HL-60/S4 treated with phorbol 12-myristate 13-acetate at 8.2 ng/mL for 4 days and 3 days (cell line): Measurements from ENCODE around the gene OARD1.

Experiments
- in situ Hi-C: fragments of 300-500 bp; cut with MboI; formaldehyde crosslinking; loops from 2 replicates; pipeline ENCODE4 v1.15.0; 2022; ENCODE audit warnings: low sequenced_read_pairs

OARD1 gene

GRCh38 chr6:41075651-41076626 lies 3.8 kb upstream of the OARD1 start:
- in situ Hi-C loops = loop anchor here (25.0 kb wide), 1 partner anchor 111 kb away; no protein-coding TSS in a partner anchor

GRCh38 chr6:41074692-41075436 lies 2.7 kb upstream of the OARD1 start:
- in situ Hi-C loops = loop anchor here (25.0 kb wide), 1 partner anchor 112 kb away; no protein-coding TSS in a partner anchor

DNA sequence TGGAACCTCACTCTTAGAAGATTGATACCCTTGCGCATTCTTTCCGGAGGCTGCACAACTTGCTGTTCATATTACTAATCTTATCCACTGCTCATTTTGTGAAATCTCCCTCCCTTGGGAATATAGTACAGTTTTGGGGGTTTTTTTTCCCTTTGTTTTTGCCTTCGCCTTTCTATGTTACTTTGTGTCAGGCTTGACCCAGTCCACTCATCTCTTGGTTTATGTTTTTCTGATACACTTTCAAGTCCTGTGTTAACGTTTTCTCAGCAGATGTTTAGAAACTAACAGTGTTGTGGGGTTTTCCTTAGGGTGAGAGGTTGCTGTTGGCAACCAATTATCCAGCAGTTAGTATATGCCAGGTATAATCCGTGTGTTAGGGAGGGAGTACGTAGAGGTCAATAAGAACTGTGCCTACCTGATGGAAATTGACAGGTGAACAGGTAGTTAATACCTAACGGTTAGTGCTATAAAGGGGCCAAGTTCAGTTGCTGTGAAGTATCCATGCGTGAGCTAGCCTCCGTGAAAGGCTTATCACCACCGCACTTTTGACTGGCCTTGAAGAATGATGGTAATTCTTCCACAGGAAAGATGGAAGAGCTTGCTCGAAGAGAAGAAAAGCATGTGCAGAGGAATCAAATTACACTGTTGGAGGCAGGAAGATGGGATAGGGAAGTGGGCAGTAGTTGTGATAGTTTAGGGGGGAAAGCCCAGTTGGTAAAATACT lies 2.0 kb upstream of the OARD1 start:
- in situ Hi-C loops = no loop called here

DNA sequence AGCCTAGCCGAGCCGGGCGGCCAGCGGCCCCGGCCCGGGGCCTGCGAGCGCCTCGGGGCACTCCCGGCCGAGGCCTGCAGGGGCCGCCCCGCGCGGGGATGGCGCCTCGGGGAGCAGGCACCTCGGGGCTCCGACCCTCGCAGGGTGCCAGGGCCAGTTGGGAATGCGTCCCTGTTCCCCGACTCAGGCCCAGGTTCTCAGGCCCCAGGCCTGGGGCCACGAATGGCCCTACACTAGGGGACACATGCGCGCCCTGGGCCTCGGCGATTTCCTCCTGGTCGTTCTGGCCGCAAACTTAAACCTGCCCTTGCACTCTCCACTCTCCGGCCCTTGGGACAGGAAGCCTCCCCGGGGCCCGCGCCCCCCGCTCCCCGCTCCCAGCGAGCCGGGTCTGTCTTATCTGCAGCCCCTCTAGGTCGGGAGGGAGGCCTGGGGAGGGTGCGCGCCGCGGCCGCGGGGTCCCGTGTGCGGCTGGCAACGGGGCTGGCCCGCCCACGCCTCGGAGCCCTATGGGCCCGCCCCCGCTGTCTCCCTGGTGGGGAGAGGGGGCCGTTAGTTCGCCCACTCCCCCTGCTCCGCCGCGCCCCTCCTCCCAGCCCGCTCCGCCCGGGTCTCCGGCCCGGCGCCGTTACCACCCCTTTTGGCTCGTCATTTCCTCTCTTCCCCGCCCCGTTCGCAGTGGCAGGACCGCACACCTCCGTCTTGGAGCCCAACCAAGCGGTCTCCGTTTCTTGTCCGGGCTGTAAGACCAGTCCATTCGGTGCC lies 1.2 kb upstream of the OARD1 start:
- in situ Hi-C loops = no loop called here

DNA sequence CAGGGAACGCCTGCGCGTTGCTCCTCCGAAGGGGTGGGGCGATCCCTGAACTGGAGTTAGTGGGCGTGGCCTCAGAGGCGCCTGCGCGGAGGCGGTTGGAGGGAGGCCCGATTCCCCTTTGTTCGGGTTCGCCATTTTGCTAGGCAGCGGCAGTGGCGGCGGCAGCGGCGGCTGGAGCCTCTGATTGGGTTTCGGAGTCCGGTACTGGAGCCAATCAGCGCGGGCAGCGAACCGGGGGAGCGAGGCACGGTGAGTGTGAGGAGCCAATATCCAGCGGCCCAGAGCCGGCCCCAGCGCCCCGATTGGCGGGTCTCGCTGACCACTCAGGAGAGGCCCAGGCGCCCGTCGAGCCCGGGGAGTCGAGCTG lies 663 bp upstream of the OARD1 start, which contains the start of gene NFYA:
Gene NFYA (plus strand): TSS at position 139 of the 367 bp plus-strand sequence. CDS start 6,116 bp downstream, outside the sequence.
- in situ Hi-C loops = no loop called here

DNA sequence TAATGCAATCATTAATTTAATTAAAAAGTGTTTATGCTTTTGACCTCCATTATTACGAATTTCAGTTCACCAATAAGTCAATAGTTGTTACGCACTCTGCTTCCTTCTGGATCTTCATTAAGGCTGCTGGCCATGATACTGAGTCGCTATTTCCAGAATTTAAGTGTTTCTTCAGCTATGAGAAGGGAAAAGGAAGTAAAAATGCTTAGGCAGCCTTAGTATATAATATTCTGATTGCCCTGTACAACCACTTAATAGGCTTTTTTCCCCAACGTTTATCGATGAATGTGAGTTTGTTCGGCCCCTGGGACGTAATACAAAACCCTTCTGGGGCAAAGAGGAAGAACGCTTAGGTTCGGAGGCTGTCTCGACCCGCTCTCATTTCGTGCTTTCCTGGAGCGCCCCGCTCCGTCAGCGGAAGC lies 644 bp downstream of the OARD1 start:
- in situ Hi-C loops = no loop called here

GRCh38 chr6:41066867-41067304 lies 5.3 kb downstream of the OARD1 start:
- in situ Hi-C loops = no loop called here

DNA sequence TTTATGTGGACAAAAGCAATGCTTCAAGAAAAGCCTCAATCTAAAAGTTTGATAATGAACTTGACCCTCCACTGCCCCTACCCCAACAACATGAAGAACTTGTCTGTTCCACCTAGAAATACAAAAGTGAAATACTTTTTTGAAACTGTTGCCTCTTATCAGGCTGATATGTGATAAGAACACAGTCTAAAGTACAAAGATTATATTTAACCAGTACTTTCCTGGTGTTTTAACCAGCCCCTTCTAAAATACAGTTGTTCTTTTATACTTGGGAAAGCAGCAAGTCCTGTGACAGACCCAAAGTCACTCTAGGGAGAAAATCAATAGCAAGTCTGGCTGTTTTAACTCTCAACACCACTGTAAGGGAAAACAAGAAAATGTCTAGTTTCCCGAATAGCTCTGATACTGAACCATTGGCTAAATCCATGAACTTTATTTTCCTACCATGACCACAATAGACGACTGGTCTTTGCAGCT lies 6.6 kb downstream of the OARD1 start:
- in situ Hi-C loops = no loop called here

DNA sequence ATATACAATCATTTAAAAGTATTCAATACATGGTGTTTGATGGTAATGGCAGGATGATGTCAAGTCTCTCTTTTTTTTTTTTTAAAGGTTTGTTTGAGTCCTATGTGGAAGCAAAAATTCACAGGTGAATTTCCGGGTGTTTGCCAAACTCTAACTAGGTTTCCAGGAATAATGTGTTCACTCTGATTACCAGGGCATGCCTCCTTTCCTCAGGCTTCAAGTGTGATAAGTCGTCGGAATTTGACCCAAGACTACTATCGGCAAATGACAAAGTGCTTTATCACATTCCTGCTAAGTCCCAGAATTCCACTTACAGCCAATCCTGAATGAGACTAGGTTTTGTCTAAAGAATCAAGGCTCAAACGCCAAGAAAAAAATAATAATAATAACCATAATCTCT lies 7.3 kb downstream of the OARD1 start:
- in situ Hi-C loops = no loop called here

GRCh38 chr6:41063884-41064285 lies 8.3 kb downstream of the OARD1 start:
- in situ Hi-C loops = no loop called here

DNA sequence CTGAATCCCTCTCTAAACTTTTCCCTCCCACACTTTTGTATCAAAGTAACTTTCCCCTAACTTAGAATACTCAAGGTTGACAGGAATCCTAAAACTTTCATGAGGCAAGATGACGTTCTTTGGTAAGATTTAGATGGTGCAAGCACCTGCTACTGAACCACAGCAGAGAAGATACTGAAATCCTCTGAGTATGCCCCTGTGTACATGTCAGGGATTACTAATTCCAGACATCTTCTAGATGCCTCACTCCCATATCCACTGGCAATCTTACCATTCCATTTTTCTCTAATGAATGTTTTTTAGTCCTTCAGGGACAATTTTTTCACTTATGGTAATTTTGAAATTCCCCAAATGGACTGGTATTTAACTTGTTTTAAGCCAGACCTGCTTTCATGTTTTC lies 10.1 kb downstream of the OARD1 start:
- in situ Hi-C loops = no loop called here

GRCh38 chr6:41061196-41061726 lies 10.9 kb downstream of the OARD1 start:
- in situ Hi-C loops = no loop called here

GRCh38 chr6:41059556-41059955 lies 12.6 kb downstream of the OARD1 start:
- in situ Hi-C loops = no loop called here

DNA sequence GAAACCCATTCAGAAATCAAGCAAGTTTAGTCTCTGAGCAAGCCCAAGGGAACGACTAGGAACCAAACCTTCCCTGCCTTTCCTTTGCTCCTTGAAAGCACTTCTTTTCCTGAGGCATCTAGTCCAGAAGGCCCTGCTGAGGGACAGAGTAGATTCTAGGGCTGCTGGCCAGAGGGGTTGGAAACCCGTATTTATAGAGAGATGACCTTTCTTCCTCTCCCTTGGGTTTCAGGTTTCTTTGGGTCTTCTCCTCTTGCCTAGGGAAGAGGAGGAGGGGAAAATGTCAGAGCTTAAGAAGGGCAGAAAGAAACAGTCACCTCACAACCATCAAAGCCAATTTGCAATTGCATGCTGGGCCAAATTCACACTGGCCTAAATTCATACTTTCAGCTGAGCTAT lies 13.4 kb downstream of the OARD1 start:
- in situ Hi-C loops = no loop called here

GRCh38 chr6:41056768-41057490 lies 15.2 kb downstream of the OARD1 start:
- in situ Hi-C loops = no loop called here

DNA sequence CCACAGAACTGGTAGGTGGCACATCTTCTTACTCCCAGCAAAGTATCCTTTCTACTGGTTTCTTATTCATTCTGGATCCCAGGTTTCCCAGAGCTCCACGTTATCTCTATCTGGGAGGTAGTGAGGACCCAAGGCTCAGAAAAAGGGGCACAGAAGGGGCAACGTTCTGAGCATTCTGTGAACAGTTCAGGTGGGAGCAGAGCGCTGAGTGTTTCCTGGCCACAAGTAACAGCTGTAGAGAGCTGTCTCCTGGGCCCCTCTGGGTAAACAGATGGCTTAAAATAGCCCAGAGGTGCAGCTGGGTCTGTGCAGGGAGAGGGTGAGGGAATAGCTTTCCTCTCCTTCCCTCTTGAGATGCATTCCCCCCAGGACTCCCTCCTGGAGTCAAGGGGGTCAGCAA lies 17.0 kb downstream of the OARD1 start:
- in situ Hi-C loops = no loop called here

GRCh38 chr6:41054511-41054910 lies 17.6 kb downstream of the OARD1 start:
- in situ Hi-C loops = no loop called here

DNA sequence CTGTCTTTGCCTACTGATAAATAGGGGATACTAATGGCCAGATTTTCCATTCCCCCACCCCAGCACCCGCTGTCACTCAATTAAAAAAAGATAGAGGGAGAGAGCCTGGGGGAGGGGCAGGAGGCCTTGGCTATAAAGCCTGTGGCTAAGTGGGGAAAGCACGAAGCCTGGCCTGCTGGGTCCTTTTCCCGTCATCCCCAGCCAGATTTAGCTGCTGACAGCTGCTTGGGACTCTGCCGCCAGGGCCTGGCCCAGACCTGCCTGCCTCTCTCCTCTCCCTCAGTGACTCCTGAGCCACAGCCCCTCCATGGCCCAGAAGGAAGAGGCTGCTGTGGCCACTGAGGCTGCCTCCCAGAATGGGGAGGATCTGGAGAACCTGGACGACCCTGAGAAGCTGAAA lies 19.1 kb downstream of the OARD1 start, which contains the start of gene APOBEC2:
Gene APOBEC2 (plus strand): TSS at position 162 of the 400 bp plus-strand sequence. CDS start 146 bp downstream, at position 308.
- in situ Hi-C loops = no loop called here

- in situ Hi-C loops = no loop called here
These were observed 20.3 kb downstream of the OARD1 start for GRCh38 chr6:41051873-41052272.
